ENCODE results near the gene EIF2B4. TPM values are rescaled to one million over a fixed set of nuclear protein-coding genes. Genes with fewer than 3 reads are reported as not detected.

EIF2B4 gene
- total and polyA plus RNA-seq, 8 donors, result 30.7 to 61.4 (median 51.9) TPM

DNA sequence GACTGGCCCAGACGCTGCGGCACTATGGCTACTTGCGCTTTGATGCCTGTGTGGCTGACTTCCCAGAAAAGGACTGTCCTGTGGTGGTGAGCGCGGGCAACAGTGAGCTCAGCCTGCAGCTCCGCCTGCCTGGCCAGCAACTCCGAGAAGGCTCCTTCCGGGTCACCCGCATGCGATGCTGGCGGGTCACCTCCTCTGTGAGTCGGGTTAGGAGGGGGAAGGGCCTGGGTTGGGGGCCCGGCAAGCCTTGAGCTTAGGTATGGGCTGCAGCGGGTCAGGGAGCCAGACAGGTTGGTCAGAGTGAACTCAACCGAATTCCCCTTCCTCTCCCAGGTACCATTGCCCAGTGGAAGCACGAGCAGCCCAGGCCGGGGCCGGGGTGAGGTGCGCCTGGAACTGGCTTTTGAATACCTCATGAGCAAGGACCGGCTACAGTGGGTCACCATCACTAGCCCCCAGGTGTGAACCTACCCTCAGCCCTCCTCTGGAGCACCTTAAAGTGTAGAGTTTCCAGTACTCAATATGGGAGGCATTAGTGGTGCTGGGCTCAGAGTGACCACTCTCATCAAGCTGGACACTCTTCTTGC, 5.5 kb upstream of the EIF2B4 start:
- TF ChIP-seq, protein P1, sequence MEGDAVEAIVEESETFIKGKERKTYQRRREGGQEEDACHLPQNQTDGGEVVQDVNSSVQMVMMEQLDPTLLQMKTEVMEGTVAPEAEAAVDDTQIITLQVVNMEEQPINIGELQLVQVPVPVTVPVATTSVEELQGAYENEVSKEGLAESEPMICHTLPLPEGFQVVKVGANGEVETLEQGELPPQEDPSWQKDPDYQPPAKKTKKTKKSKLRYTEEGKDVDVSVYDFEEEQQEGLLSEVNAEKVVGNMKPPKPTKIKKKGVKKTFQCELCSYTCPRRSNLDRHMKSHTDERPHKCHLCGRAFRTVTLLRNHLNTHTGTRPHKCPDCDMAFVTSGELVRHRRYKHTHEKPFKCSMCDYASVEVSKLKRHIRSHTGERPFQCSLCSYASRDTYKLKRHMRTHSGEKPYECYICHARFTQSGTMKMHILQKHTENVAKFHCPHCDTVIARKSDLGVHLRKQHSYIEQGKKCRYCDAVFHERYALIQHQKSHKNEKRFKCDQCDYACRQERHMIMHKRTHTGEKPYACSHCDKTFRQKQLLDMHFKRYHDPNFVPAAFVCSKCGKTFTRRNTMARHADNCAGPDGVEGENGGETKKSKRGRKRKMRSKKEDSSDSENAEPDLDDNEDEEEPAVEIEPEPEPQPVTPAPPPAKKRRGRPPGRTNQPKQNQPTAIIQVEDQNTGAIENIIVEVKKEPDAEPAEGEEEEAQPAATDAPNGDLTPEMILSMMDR (IDR thresholded peaks at IDR 0.05), result no peak
- H3K4me1 ChIP-seq, result peaks cover 25 to 43% of the 10 kb centered on the region in 2 donors
- no peaks in the 10 kb centered on the region for H3K27me3 ChIP-seq
- no peak overlapping the region for H3K27ac ChIP-seq
- DNase-seq (peak in 1 of 4 donors; percentile 61), ATAC-seq (no peak)
- no peaks in the 10 kb centered on the region for H3K9me3 ChIP-seq
- no peak overlapping the region for H3K4me3 ChIP-seq
- H3K36me3 ChIP-seq, result peaks cover 0 to 65% of the 10 kb centered on the region in 2 donors
- intact Hi-C loops (cut with DNase I), result no loop called here

DNA sequence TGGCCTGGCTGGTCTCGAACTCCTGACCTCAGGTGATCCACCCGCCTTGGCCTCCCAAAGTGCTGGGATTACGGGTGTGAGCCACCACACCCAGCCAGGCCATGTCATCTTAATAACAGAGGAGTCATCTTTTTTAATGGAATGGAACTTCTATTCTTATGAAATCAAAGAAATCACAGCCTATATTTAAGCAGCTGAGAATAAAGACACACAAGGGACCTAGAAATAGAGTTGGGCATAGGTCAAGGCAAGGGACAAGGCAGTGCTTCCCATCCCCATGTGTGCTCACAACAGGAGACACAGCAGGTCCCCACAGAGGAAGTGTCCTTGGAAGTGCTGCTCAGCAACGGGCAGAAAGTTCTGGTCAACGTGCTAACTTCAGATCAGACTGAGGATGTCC, 3.4 kb upstream of the EIF2B4 start:
- no peak for ATAC-seq
- Histone ChIP-seq H3K27me3 (no peaks in the 10 kb centered on the region), H3K9me3 (no peaks in the 10 kb centered on the region), H3K36me3 (peaks cover 0 to 65% of the 10 kb centered on the region in 2 donors), H3K4me3 (no peak overlapping the region), H3K27ac (no peak overlapping the region), H3K4me1 (peaks cover 28 to 40% of the 10 kb centered on the region in 2 donors)
- TF ChIP-seq, protein P1 (IDR thresholded peaks at IDR 0.05), result no peak
- intact Hi-C loops (cut with DNase I), result no loop called here
- no peak for DNase-seq

DNA sequence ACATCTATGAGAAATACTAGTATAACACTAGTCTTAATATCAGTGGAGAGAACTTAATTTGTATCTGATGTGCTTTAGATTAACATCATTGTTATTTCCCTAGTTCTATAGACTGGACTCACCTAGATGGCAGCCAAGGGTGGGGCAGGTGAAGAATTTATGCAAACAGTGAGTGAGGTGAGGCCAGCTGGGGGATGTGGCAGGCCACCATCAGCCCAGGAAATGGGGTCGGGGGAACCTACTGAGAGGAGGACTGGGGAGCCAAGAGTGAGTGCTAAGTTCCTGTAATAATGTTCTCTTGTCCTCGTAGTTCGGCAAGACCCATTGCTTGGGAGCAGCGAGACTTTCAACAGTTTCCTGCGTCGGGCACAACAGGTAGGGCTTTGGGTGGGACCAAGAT, 2.8 kb upstream of the EIF2B4 start:
- Histone ChIP-seq H3K27ac (peak overlapping the region in 1 of 2 donors; percentile 94), H3K27me3 (no peaks in the 10 kb centered on the region), H3K4me3 (peak overlapping the region in 1 of 2 donors; percentile 97), H3K36me3 (peaks cover 0 to 65% of the 10 kb centered on the region in 2 donors), H3K4me1 (peaks cover 31 to 37% of the 10 kb centered on the region in 2 donors), H3K9me3 (no peaks in the 10 kb centered on the region)
- no peak for DNase-seq
- no peak for ATAC-seq
- TF ChIP-seq, protein P1 (IDR thresholded peaks at IDR 0.05), result no peak
- intact Hi-C loops (cut with DNase I), result no loop called here

DNA sequence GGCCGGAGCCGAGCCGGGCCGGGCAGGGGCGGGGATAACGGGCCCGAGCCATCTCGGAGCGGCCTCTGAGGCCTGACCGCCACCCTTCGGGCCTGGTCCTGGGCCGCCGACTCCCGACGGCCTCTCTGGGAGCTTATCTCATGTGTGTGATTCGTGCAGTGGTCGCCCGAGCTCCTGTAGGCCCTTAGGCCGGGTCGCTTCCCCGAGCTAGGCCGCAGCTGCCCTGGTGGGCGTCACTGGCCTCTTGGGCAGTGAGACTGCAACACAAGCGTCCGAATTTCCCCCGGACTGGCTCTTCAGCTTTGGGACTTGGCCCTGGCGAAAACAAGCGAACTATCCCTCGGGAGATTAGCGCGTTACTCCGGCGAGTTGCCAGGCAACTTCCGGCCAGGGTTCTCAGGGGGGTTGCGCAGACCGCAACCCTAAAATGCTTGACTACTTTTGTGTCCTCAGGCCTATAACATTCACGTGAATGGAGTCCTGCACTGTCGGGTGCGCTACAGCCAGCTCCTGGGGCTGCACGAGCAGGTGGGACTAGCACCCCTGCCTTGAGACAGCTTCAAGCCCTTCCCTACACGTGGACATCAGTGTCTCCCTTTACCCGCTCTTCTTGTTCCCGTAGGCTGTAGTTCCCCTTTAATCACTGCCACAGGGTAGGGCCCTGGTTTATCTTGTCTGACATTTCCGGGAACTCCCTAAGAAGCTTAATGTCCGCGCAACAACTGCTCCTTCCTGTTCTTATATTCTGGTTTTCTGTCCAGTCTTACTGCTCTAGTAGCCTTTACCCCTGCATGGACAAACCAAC, 880 bp upstream of the EIF2B4 start:
- H3K36me3 ChIP-seq, result peaks cover 0 to 65% of the 10 kb centered on the region in 2 donors

More for the DNA sequence above, 880 bp upstream of the EIF2B4 start:
- DNase-seq, result peak in 2 of 4 donors; percentile 24 to 52
- no peaks in the 10 kb centered on the region for H3K9me3 ChIP-seq
- no peaks in the 10 kb centered on the region for H3K27me3 ChIP-seq
- H3K27ac ChIP-seq, result peak overlapping the region; percentile 82 to 94
- ATAC-seq, result peak; percentile 42
- H3K4me1 ChIP-seq, result peaks cover 31 to 37% of the 10 kb centered on the region in 2 donors
- intact Hi-C loops (cut with DNase I), result no loop called here
- H3K4me3 ChIP-seq, result peak overlapping the region; percentile 95 to 97
- TF ChIP-seq, protein P1 (IDR thresholded peaks at IDR 0.05), result no peak

All from left lung (tissue), 10 donors.